Retinal pigment epithelial cell (primary cell): Measurements from ENCODE around the gene CCDC27.
"Not testable (repeated sequence)": the region's sequence is repeated elsewhere in the genome, so short reads cannot be mapped to it uniquely, and the experiment has no call there.

Experiments
- DNase-seq: peaks from one replicate; pipeline ENCODE4 v3.0.0-alpha.2; 2010; ENCODE audit warnings: low read depth
- H3K4me3 ChIP-seq: 2 replicates; pipeline ENCODE4 v1.5.1; 2011; ENCODE audit warnings: mild to moderate bottlenecking, low read length, control low read depth, moderate library complexity
- CTCF ChIP-seq: conservative IDR thresholded peaks from 2 replicates; pipeline ENCODE4 v1.5.1; 2011; ENCODE audit warnings: low read depth, low read length, control low read depth, inconsistent platforms

The CCDC27 gene

GRCh38 chr1:3803905-3804626, 51.8 kb downstream of the CCDC27 start:
- no peak for TF ChIP-seq CTCF
- DNase-seq, result no peak
- H3K4me3 ChIP-seq, result no peak overlapping the region

- not testable (repeated sequence) for H3K4me3 ChIP-seq, DNase-seq
Observed at GRCh38 chr1:3804627-3804944, 52.3 kb downstream of the CCDC27 start.

DNA sequence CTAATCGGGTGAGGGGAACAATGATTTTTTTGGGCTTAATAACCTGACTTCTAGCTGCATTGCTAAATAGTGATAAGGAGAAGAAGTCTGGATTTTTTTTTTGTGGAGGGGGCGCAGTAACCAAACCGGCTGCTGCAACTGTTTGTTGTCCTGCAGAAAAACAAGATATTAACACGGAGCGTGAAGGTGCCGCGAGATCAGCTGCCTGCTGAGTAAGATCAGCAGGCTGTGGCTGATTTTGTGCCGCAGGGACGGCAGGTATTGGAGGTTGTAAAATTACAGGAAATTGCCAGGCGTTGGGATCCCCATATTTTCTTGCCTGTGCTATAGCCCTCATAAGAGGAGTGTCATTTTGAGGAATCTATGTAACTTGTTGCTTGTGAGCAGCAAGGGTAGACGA, 52.8 kb downstream of the CCDC27 start:
- no peak for TF ChIP-seq CTCF
- H3K4me3 ChIP-seq, result no peak overlapping the region
- no peak for DNase-seq

DNA sequence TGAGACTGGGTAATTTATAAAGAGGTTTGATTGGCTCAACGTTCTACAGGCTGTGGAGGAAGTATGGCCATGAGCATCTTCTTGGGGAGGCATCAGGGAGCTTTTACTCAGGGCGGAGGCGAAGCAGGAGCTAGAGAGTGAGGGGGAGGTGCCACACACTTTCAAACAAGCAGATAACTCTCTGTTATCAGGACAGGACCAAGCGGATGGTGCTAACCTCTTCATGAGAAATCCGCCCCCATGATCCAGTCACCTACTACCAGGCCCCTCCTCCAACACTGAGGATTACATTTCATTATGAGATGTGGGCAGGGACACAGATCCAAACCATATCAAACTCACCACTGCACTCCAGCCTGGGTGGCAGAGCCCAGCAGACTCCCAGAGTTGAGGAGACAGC, 55.5 kb downstream of the CCDC27 start:
- H3K4me3 ChIP-seq, result no peak overlapping the region
- TF ChIP-seq CTCF, result no peak
- no peak for DNase-seq

GRCh38 chr1:3809680-3810079, 57.4 kb downstream of the CCDC27 start:
- no peak for TF ChIP-seq CTCF
- DNase-seq, result no peak
- H3K4me3 ChIP-seq, result no peak overlapping the region

DNA sequence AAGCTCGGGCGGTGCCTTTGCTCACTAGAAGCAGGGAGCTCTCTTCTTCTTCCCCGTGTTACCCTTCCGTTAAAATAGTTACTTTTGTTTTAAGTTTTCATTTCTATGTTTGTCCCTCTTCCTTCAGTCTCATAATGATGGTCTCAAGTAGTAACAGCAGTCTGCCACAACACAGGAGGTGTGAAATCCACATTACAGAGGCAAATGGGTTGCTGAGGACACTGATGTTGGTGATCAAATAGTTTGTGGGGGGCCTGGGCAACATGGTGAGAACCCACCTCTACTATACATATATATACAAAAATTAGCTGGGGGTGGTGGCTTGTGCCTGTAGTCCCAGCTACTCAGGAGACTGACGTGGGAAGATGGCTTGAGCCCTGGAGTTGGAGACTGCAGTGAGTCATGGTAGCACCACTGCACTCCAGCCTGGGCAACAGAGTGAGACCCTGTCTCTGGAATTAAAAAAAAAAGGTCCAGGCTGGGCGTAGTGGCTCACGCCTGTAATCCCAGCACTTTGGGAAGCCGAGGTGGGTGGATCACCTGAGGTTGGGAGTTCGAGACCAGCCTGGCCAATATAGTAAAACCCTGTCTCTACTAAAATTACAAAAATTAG, 58.0 kb downstream of the CCDC27 start:
- not testable (repeated sequence) for DNase-seq, H3K4me3 ChIP-seq

DNA sequence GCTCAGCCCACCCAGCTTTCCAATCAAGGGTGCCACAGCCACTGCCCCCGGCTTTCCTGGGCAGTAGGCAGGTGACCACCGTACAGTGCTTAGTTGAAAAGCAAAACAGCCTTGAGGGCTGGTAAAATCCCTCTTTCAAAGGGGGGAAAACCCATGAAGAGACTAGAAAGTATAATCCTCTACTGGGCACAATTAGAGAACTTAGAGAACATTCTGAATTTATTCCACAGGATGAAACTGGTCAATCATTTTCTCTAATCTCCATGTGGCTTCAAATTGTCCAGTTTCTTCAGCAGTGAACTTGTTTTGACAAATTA, 59.3 kb downstream of the CCDC27 start:
- TF ChIP-seq CTCF, result no peak
- no peak overlapping the region for H3K4me3 ChIP-seq
- no peak for DNase-seq

GRCh38 chr1:3814065-3814464, 61.8 kb downstream of the CCDC27 start:
- TF ChIP-seq CTCF, result no peak

More at GRCh38 chr1:3814065-3814464, 61.8 kb downstream of the CCDC27 start:
- no peak for DNase-seq
- H3K4me3 ChIP-seq, result no peak overlapping the region
